Stimulated activated CD4-positive, alpha-beta T cell treated with anti-CD3 and anti-CD28 coated beads, Interleukin-4, amount 100 ng/mL, for 24 hours (primary cell): Measurements from ENCODE around the gene TRAPPC2.
"Not testable (repeated sequence)": the region's sequence is repeated elsewhere in the genome, so short reads cannot be mapped to it uniquely, and the experiment has no call there.

ENCODE experiments used
- DNase-seq: peaks from one replicate; pipeline ENCODE4 v3.0.0-alpha.2; 2020

TRAPPC2 gene

GRCh38 chrX:13697455-13697854 lies 37.0 kb downstream of the TRAPPC2 start:
- no peak for DNase-seq

- no peak for DNase-seq
Measured at GRCh38 chrX:13695601-13696115, 38.8 kb downstream of the TRAPPC2 start.

- DNase-seq, result no peak
Measured at GRCh38 chrX:13694983-13695382, 39.4 kb downstream of the TRAPPC2 start.

- DNase-seq, result no peak
Measured at GRCh38 chrX:13694359-13694758, 40.1 kb downstream of the TRAPPC2 start.

- DNase-seq, result no peak
Measured at GRCh38 chrX:13693341-13693961, 41.0 kb downstream of the TRAPPC2 start.

GRCh38 chrX:13692771-13693231 lies 41.6 kb downstream of the TRAPPC2 start:
- no peak for DNase-seq

GRCh38 chrX:13691841-13692371 lies 42.5 kb downstream of the TRAPPC2 start:
- no peak for DNase-seq

GRCh38 chrX:13690836-13691235 lies 43.6 kb downstream of the TRAPPC2 start:
- no peak for DNase-seq

GRCh38 chrX:13689741-13690211 lies 44.6 kb downstream of the TRAPPC2 start:
- DNase-seq, result no peak

- peak; percentile 82 for DNase-seq
Measured at GRCh38 chrX:13688958-13689740, 45.3 kb downstream of the TRAPPC2 start, which contains the start of gene RAB9A. Gene RAB9A (plus strand): TSS chrX:13689128. CDS start chrX:13708747, 19,619 bp downstream.

GRCh38 chrX:13688384-13688957 lies 45.9 kb downstream of the TRAPPC2 start:
- DNase-seq, result no peak

- no peak for DNase-seq
Measured at GRCh38 chrX:13687203-13687602, 47.2 kb downstream of the TRAPPC2 start.

GRCh38 chrX:13685126-13685763 lies 49.2 kb downstream of the TRAPPC2 start:
- no peak for DNase-seq

GRCh38 chrX:13684361-13684760 lies 50.1 kb downstream of the TRAPPC2 start:
- DNase-seq, result no peak

GRCh38 chrX:13681595-13681994 lies 52.8 kb downstream of the TRAPPC2 start:
- no peak for DNase-seq

GRCh38 chrX:13679700-13680099 lies 54.7 kb downstream of the TRAPPC2 start:
- not testable (repeated sequence) for DNase-seq

GRCh38 chrX:13676885-13677284 lies 57.5 kb downstream of the TRAPPC2 start:
- DNase-seq, result no peak

- DNase-seq, result no peak
Measured at GRCh38 chrX:13673016-13673415, 61.4 kb downstream of the TRAPPC2 start.

GRCh38 chrX:13670197-13670596 lies 64.2 kb downstream of the TRAPPC2 start:
- DNase-seq, result no peak

GRCh38 chrX:13669755-13670154 lies 64.7 kb downstream of the TRAPPC2 start:
- DNase-seq, result peak; percentile 13

GRCh38 chrX:13669246-13669737 lies 65.1 kb downstream of the TRAPPC2 start:
- peak; percentile 66 for DNase-seq

- DNase-seq, result no peak
Measured at GRCh38 chrX:13667919-13668318, 66.5 kb downstream of the TRAPPC2 start.

- DNase-seq, result no peak
Measured at GRCh38 chrX:13666836-13667235, 67.6 kb downstream of the TRAPPC2 start.
